ENCODE data around the gene C16orf46. TPM values are rescaled to one million over a fixed set of nuclear protein-coding genes. Genes with fewer than 3 reads are reported as not detected.

C16orf46 gene
- total and polyA plus RNA-seq, 9 of the 15 experiments (the other 6 are each of a cell fraction or from before 2014, with no cell fraction given): 0.10 to 0.98 (median 0.41) TPM; not detected in 1

DNA sequence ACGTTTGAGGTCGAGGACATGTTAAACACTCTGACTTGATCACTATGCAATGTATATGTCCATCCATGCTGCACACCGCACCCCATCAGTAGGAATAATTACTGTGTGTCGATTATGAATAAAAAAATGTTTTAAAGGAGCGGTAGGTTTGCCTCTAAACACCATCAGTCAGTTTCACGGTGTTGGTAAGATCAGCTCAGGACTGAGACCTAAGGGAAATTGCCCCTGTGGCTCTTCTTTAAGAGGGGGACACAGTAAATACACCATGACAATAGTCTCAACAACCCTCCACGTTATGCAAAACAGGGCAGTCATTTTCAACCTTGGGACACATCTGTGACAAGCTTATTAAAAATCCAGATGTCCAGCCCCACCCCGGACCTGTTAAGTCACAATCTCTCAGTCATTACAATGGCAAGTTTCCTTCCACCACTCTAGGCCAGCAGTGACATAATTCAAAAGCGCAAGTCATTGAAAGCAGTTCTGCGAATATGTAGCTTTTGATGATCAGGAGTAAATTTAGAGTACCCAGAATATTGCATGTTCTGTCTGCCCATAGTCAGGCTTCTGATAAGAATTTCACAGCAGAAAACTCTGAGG, 40.2 kb downstream of the C16orf46 start (continued):
- TF ChIP-seq, protein P1, sequence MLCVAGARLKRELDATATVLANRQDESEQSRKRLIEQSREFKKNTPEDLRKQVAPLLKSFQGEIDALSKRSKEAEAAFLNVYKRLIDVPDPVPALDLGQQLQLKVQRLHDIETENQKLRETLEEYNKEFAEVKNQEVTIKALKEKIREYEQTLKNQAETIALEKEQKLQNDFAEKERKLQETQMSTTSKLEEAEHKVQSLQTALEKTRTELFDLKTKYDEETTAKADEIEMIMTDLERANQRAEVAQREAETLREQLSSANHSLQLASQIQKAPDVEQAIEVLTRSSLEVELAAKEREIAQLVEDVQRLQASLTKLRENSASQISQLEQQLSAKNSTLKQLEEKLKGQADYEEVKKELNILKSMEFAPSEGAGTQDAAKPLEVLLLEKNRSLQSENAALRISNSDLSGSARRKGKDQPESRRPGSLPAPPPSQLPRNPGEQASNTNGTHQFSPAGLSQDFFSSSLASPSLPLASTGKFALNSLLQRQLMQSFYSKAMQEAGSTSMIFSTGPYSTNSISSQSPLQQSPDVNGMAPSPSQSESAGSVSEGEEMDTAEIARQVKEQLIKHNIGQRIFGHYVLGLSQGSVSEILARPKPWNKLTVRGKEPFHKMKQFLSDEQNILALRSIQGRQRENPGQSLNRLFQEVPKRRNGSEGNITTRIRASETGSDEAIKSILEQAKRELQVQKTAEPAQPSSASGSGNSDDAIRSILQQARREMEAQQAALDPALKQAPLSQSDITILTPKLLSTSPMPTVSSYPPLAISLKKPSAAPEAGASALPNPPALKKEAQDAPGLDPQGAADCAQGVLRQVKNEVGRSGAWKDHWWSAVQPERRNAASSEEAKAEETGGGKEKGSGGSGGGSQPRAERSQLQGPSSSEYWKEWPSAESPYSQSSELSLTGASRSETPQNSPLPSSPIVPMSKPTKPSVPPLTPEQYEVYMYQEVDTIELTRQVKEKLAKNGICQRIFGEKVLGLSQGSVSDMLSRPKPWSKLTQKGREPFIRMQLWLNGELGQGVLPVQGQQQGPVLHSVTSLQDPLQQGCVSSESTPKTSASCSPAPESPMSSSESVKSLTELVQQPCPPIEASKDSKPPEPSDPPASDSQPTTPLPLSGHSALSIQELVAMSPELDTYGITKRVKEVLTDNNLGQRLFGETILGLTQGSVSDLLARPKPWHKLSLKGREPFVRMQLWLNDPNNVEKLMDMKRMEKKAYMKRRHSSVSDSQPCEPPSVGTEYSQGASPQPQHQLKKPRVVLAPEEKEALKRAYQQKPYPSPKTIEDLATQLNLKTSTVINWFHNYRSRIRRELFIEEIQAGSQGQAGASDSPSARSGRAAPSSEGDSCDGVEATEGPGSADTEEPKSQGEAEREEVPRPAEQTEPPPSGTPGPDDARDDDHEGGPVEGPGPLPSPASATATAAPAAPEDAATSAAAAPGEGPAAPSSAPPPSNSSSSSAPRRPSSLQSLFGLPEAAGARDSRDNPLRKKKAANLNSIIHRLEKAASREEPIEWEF (CRISPR knock-in tag; IDR thresholded peaks at IDR 0.05): no peak
- TF ChIP-seq MAZ (CRISPR knock-in tag; conservative IDR thresholded peaks at IDR 0.05 in 1 of 2, IDR thresholded peaks at IDR 0.05 in 1 of 2): no peak
- TF ChIP-seq SMARCA4 (IDR thresholded peaks at IDR 0.05): no peak
- no peak for TF ChIP-seq NFXL1 (CRISPR knock-in tag; IDR thresholded peaks at IDR 0.05)
- TF ChIP-seq ZNF561 (CRISPR knock-in tag; conservative IDR thresholded peaks at IDR 0.05): no peak
- no peak for TF ChIP-seq TCF7 (IDR thresholded peaks at IDR 0.05; ENCODE audit: borderline replicate concordance)
- no peak for TF ChIP-seq BRCA1 (IDR thresholded peaks at IDR 0.05)
- no peak for TF ChIP-seq BRCA1 (CRISPR knock-in tag; IDR thresholded peaks at IDR 0.05)
- TF ChIP-seq MAFK (IDR thresholded peaks at IDR 0.05; ENCODE audit: low read length): peak; percentile 10; the same call in 1 of the 2 replicates
- peak; percentile 7; the same call in 1 of the 2 replicates for TF ChIP-seq ETV5 (CRISPR knock-in tag; IDR thresholded peaks at IDR 0.05; ENCODE audit: low read depth)
- no peak for TF ChIP-seq ZNF133 (CRISPR knock-in tag; IDR thresholded peaks at IDR 0.05)
- TF ChIP-seq BDP1 (IDR thresholded peaks at IDR 0.05; ENCODE audit: insufficient read depth, insufficient read length): no peak
- TF ChIP-seq CEBPB (tag; IDR thresholded peaks at IDR 0.05): 0 out of 2 replicates have a peak, but pooled peaks have one; percentile 13
